OCI-LY7 (cell line): Measurements from ENCODE around the gene SCG5. TPM values are rescaled to one million over a fixed set of nuclear protein-coding genes. Genes with fewer than 3 reads are reported as not detected.

Experiments
- BruUV-seq: library from RNA; stranded (reverse); fragments of 400-500 nt; replicated peaks from 2 replicates; lab custom pipeline; 2021; lab: Mats Ljungman, UMichigan
- CTCF ChIA-PET: fragments of 300-600 bp; sonication (Branson Sonifier 250); formaldehyde crosslinking; loops from one replicate; lab custom pipeline; 2022; ENCODE audit warnings: antibody characterized with exemption; ENCODE audit not compliant: unreplicated experiment; lab: Charles Lee
- POLR2A ChIA-PET: fragments of 300-600 bp; sonication (Branson Sonifier 250); formaldehyde crosslinking; loops from one replicate; lab custom pipeline; 2022; ENCODE audit warnings: antibody characterized with exemption; lab: Charles Lee
- DNase-seq: peaks from one replicate; pipeline ENCODE4 v3.0.0-alpha.2; 2015; ENCODE audit warnings: low spot score
- H2AFZ ChIP-seq: fragments of 200-600 bp; sonication (generic), shearing (Covaris generic); 2 replicates; pipeline ENCODE4 v1.6.1; 2014; ENCODE audit warnings: mild to moderate bottlenecking, antibody characterized with exemption, low read length, moderate library complexity
- H3K27ac ChIP-seq: fragments of 200-600 bp; sonication (generic); 2 replicates; pipeline ENCODE4 v1.5.1; 2014; ENCODE audit warnings: mixed run types, low read depth, mild to moderate bottlenecking, moderate library complexity, low read length, inconsistent platforms; ENCODE audit not compliant: poor library complexity, severe bottlenecking
- H3K36me3 ChIP-seq: fragments of 200-600 bp; sonication (generic); 2 replicates; pipeline ENCODE4 v1.6.1; 2014; ENCODE audit warnings: mild to moderate bottlenecking, antibody characterized with exemption, low read length, moderate library complexity, mixed read lengths; ENCODE audit not compliant: insufficient read depth
- H3K4me1 ChIP-seq: fragments of 200-600 bp; sonication (generic); 2 replicates; pipeline ENCODE4 v1.5.1; 2014; ENCODE audit warnings: mild to moderate bottlenecking, low read length; ENCODE audit not compliant: insufficient read depth, poor library complexity, severe bottlenecking
- H3K4me2 ChIP-seq: fragments of 200-600 bp; sonication (generic); 2 replicates; pipeline ENCODE4 v1.6.1; 2014; ENCODE audit warnings: mild to moderate bottlenecking, low read length
- H3K4me3 ChIP-seq: fragments of 200-600 bp; sonication (generic); 2 replicates; pipeline ENCODE4 v1.5.1; 2014; ENCODE audit warnings: mild to moderate bottlenecking, low read depth, low read length; ENCODE audit not compliant: poor library complexity, severe bottlenecking
- H3K79me2 ChIP-seq: fragments of 200-600 bp; sonication (generic); 2 replicates; pipeline ENCODE4 v1.6.1; 2016; ENCODE audit warnings: low read depth, mild to moderate bottlenecking, low read length, moderate library complexity, mixed read lengths; ENCODE audit not compliant: insufficient read depth
- H3K9me2 ChIP-seq: fragments of 200-600 bp; sonication (generic); 2 replicates; pipeline ENCODE4 v1.6.1; 2016; ENCODE audit warnings: mild to moderate bottlenecking, low read length, mixed read lengths; ENCODE audit not compliant: insufficient read depth
- H3K9me3 ChIP-seq: fragments of 200-600 bp; sonication (generic); 2 replicates; pipeline ENCODE4 v1.6.1; 2014; ENCODE audit warnings: mild to moderate bottlenecking, mixed run types, low read length, mixed read lengths
- H4K20me1 ChIP-seq: fragments of 200-600 bp; sonication (generic); 2 replicates; pipeline ENCODE4 v1.6.1; 2014; ENCODE audit warnings: mild to moderate bottlenecking, antibody characterized with exemption, low read length, moderate library complexity, mixed read lengths; ENCODE audit not compliant: insufficient read depth
- CTCF ChIP-seq: fragments of 200-600 bp; sonication (generic); conservative IDR thresholded peaks from 2 replicates; pipeline ENCODE4 v1.5.1; 2014; ENCODE audit warnings: mild to moderate bottlenecking, antibody characterized with exemption, low read length, moderate library complexity, mixed read lengths
- EZH2phosphoT487 ChIP-seq: fragments of 200-600 bp; sonication (generic); IDR thresholded peaks from 2 replicates; pipeline ENCODE4 v1.6.1; 2018; ENCODE audit warnings: low read depth, borderline replicate concordance, mild to moderate bottlenecking, mixed run types, antibody characterized with exemption, low read length, moderate library complexity, mixed read lengths
- intact Hi-C: fragments of 100-400 bp; cut with micrococcal nuclease; formaldehyde crosslinking; loops from one replicate; pipeline ENCODE4 v1.10.0; 2022; ENCODE audit not compliant: unreplicated experiment
- total RNA-seq, 2 experiments: library from RNA; depleted of rRNA in 1 of 2; stranded (reverse); fragments of >200 nt in 1 of 2; shearing (Covaris generic) in 1 of 2; gene quantifications; 2 replicates each; pipeline ENCODE4 v1.2.3, GENCODE V29; 2014 to 2022

SCG5 gene
- total RNA-seq, 2 experiments from 2014 or later = 1.5 to 4.7 TPM

- Histone ChIP-seq H2AFZ (no peak overlapping the region), H3K9me2 (no peaks in the 10 kb centered on the region), H3K4me2 (no peak overlapping the region), H3K36me3 (peaks cover 10% of the 10 kb centered on the region; the same call in 1 of the 2 replicates), H3K4me1 (no peaks in the 10 kb centered on the region), H3K4me3 (no peak overlapping the region), H4K20me1 (no peaks in the 10 kb centered on the region), H3K27ac (no peak overlapping the region), H3K9me3 (no peaks in the 10 kb centered on the region), H3K79me2 (no peaks in the 10 kb centered on the region)
- TF ChIP-seq CTCF (no peak), EZH2phosphoT487 (no peak)
- CTCF ChIA-PET = no interaction called here
- intact Hi-C loops = no loop called here
- DNase-seq = no peak
- POLR2A ChIA-PET = no interaction called here
- no TSS peak for BruUV-seq
These were observed 30.1 kb downstream of the SCG5 start for GRCh38 chr15:32671339-32672325.

DNA sequence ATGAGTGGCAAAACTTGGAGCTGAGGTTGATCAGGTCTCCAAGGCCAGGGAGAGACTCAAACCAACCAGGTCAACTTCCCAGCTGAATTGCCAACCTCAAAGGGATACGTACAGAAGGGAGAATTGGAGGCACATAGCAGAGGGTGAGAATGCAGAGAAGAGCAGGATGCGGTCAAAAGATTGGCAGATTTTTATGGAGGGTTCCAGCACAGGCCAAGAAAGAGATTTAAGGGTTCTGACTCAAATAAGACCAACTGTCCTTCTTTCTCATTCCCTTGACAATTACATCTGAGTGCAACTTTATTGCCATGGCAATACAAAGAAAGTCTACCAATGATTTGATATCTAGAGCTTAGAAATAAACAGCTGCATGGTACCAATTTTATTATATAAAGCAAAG is 33.2 kb downstream of the SCG5 start:
- intact Hi-C loops = no loop called here
- no peak overlapping the region for H3K4me2 ChIP-seq
- H3K9me3 ChIP-seq = no peaks in the 10 kb centered on the region
- CTCF ChIA-PET = interaction anchor here (0.8 kb wide), 1 partner anchor 12 kb away, joined by 3 read pairs; no protein-coding TSS in a partner anchor
- no peaks in the 10 kb centered on the region for H3K79me2 ChIP-seq
- TF ChIP-seq EZH2phosphoT487 (no peak), CTCF (no peak)
- BruUV-seq = no TSS peak
- no peaks in the 10 kb centered on the region for H3K9me2 ChIP-seq
- H3K36me3 ChIP-seq = no peaks in the 10 kb centered on the region
- H4K20me1 ChIP-seq = no peaks in the 10 kb centered on the region
- no peaks in the 10 kb centered on the region for H3K4me1 ChIP-seq
- no peak for DNase-seq
- no peak overlapping the region for H3K27ac ChIP-seq
- H3K4me3 ChIP-seq = no peak overlapping the region
- POLR2A ChIA-PET = no interaction called here
- no peak overlapping the region for H2AFZ ChIP-seq

DNA sequence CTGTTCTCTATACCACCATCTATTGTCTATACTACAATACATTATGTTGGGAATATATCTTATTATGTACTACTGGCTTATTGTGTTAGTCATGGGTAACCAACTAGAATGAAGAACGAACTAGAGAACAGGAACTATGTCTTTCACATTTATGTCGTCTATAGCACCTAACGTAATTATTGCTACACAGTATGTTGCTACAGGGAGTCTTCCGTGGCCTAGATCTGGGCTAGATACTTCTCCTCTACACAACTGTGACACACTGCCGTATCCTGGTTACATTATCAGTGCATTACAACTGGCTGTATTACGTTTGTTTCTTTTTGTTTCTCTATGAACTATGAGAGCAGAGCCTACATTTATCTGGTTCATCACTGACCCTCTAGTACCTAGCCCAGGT is 34.0 kb downstream of the SCG5 start:
- no peaks in the 10 kb centered on the region for H4K20me1 ChIP-seq
- intact Hi-C loops = no loop called here

More for the DNA sequence above, 34.0 kb downstream of the SCG5 start:
- Histone ChIP-seq H3K79me2 (no peaks in the 10 kb centered on the region), H3K9me3 (no peaks in the 10 kb centered on the region), H3K4me3 (no peak overlapping the region), H3K4me1 (no peaks in the 10 kb centered on the region), H3K9me2 (no peaks in the 10 kb centered on the region), H3K4me2 (no peak overlapping the region), H3K36me3 (no peaks in the 10 kb centered on the region), H2AFZ (no peak overlapping the region), H3K27ac (no peak overlapping the region)
- POLR2A ChIA-PET = no interaction called here
- CTCF ChIA-PET = interaction anchor here (0.8 kb wide), 1 partner anchor 13 kb away, joined by 3 read pairs; no protein-coding TSS in a partner anchor
- TF ChIP-seq CTCF = no peak
- TF ChIP-seq EZH2phosphoT487 = no peak
- no TSS peak for BruUV-seq
- no peak for DNase-seq
